Measurements from ENCODE around the gene LRFN5. TPM values are rescaled to one million over a fixed set of nuclear protein-coding genes. Genes with fewer than 3 reads are reported as not detected.
"Not testable (repeated sequence)": the region's sequence is repeated elsewhere in the genome, so short reads cannot be mapped to it uniquely, and the experiment has no call there.

Gene LRFN5
- total RNA-seq, 1 experiment from 2014 or later = 9.8 TPM

DNA sequence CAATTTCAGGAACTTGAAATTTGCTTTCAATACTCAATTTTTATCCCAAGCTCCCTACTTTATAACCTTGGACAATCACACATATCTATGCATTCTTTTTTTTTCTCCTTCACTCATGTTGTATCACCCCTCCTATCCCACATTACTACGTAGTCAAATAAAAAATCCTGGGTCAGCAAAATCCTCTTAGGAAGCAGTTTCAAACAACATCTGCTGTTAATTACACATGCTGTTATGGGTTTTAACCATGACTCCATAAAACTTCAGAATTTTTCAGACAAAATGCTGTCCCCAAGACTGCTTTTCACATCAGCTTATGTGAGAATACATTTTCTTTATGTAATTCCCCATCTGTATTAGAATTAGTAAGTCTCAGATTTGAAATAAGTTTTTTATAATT, 61.7 kb downstream of the LRFN5 start:
- in situ Hi-C loops (cut with HindIII; ENCODE audit: low pct_unique_long_range_greater_than_20kb, low sequenced_read_pairs) (no loop called here), intact Hi-C loops (cut with micrococcal nuclease; ENCODE audit: unreplicated experiment) (no loop called here)
- Histone ChIP-seq H3K27ac (ENCODE audit: low read length) (no peak overlapping the region; the same call in 1 of the 2 replicates), H3K27me3 (ENCODE audit: control insufficient read depth, insufficient read depth, low read length) (no peaks in the 10 kb centered on the region), H3K9me3 (ENCODE audit: control insufficient read depth, insufficient read depth, low read depth, low read length) (no peaks in the 10 kb centered on the region), H3K4me3 (ENCODE audit: low read depth in 2 of 2, low read length in 2 of 2) (no peak overlapping the region), H3K36me3 (ENCODE audit: control insufficient read depth, insufficient read depth, low read length) (no peaks in the 10 kb centered on the region), H3K4me1 (ENCODE audit: control insufficient read depth, insufficient read depth, low read length) (no peaks in the 10 kb centered on the region; the same call in 1 of the 2 replicates)
- POLR2A ChIA-PET = no interaction called here
- BruUV-seq (replicated peaks) = no TSS peak
- DNase-seq (ENCODE audit: low read depth, low spot score) (no peak), ATAC-seq (no peak)
- no peak for TF ChIP-seq REST (IDR thresholded peaks at IDR 0.05; ENCODE audit: insufficient read depth in 1 of 2, low read depth in 2 of 2, low read length in 1 of 2)
- TF ChIP-seq TCF7L2 (IDR thresholded peaks at IDR 0.05; ENCODE audit: low read depth, low read length) = no peak
- TF ChIP-seq POLR2AphosphoS5 (IDR thresholded peaks at IDR 0.05; ENCODE audit: low read depth, low read length) = no peak
- TF ChIP-seq SIN3A (IDR thresholded peaks at IDR 0.05; ENCODE audit: borderline replicate concordance, insufficient read depth, low read depth, low read length) = no peak
- no peak for TF ChIP-seq CTCF (IDR thresholded peaks at IDR 0.05)
- CTCF ChIA-PET = no interaction called here

DNA sequence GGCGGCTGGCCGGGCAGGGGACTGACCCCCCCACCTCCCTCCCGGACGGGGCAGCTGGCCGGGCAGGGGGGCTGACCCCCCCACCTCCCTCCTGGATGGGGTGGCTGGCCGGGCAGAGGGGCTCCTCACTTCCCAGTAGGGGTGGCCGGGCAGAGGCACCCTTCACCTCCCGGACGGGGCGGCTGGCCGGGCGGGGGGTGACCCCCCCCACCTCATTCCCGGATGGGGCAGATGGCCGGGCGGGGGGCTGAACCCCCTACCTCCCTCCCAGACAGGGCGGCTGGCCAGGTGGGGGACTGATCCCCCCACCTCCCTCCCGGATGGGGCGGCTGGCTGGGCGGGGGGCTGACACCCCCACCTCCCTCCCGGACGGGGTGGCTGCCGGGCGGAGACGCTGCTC, 66.9 kb downstream of the LRFN5 start:
- in situ Hi-C loops (cut with HindIII; ENCODE audit: low pct_unique_long_range_greater_than_20kb, low sequenced_read_pairs); DNase-seq (ENCODE audit: low read depth, low spot score); intact Hi-C loops (cut with micrococcal nuclease; ENCODE audit: unreplicated experiment): not testable (repeated sequence)

DNA sequence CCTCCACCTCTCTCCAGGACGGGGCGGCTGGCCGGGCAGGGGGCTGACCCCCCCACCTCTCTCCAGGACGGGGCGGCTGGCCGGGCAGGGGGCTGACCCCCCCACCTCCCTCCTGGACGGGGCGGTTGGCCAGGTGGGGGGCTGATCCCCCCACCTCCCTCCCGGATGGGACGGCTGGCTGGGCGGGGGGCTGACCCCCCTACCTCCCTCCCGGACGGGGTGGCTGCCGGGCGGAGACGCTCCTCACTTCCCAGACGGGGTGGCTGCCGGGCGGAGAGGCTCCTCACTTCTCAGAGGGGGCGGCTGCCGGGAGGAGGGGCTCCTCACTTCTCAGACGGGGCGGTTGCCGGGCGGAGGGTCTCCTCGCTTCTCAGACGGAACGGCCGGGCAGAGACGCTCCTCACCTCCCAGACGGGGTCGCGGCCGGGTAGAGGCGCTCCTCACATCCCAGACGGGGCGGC, 67.9 kb downstream of the LRFN5 start:
- H3K4me3 ChIP-seq (ENCODE audit: low read depth in 2 of 2, low read length in 2 of 2); H3K36me3 ChIP-seq (ENCODE audit: control insufficient read depth, insufficient read depth, low read length); DNase-seq (ENCODE audit: low read depth, low spot score); intact Hi-C loops (cut with micrococcal nuclease; ENCODE audit: unreplicated experiment); CTCF ChIA-PET; ATAC-seq; H3K9me3 ChIP-seq (ENCODE audit: control insufficient read depth, insufficient read depth, low read depth, low read length); BruUV-seq (replicated peaks); H3K27ac ChIP-seq (ENCODE audit: low read length); H3K27me3 ChIP-seq (ENCODE audit: control insufficient read depth, insufficient read depth, low read length); H3K4me1 ChIP-seq (ENCODE audit: control insufficient read depth, insufficient read depth, low read length); in situ Hi-C loops (cut with HindIII; ENCODE audit: low pct_unique_long_range_greater_than_20kb, low sequenced_read_pairs); POLR2A ChIA-PET: not testable (repeated sequence)

More for the DNA sequence above, 66.9 kb downstream of the LRFN5 start:
- H3K36me3 ChIP-seq (ENCODE audit: control insufficient read depth, insufficient read depth, low read length); H3K4me3 ChIP-seq (ENCODE audit: low read depth in 2 of 2, low read length in 2 of 2); CTCF ChIA-PET; H3K27ac ChIP-seq (ENCODE audit: low read length); H3K4me1 ChIP-seq (ENCODE audit: control insufficient read depth, insufficient read depth, low read length); ATAC-seq; POLR2A ChIA-PET; H3K27me3 ChIP-seq (ENCODE audit: control insufficient read depth, insufficient read depth, low read length); BruUV-seq (replicated peaks); H3K9me3 ChIP-seq (ENCODE audit: control insufficient read depth, insufficient read depth, low read depth, low read length): not testable (repeated sequence)

All from Panc1 (cell line).